ENCODE data around the gene UGCG. TPM values are rescaled to one million over a fixed set of nuclear protein-coding genes. Genes with fewer than 3 reads are reported as not detected.

UGCG gene
- total RNA-seq, 2 experiments from 2014 or later, result 42.1 to 44.0 TPM

DNA sequence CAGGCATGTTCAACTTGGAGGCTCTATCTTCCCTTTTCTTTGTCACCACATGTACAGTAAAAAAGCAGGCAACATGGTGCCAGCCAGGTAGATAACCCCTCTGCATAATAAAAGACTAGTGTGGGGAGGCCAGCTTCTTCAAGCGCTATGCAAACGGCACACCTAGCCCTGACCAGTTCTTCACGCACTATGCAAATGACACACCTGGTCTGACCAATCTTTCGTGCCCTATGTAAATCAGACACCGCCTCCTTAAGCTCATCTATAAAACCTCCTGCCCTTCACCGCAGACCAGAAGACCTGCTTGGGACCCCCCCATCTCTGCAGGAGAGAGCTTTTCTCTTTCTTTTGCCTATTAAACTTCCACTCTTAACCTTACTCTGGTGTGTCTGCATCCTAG is 28.1 kb upstream of the UGCG start:
- no peaks in the 10 kb centered on the region for H3K36me3 ChIP-seq (ENCODE audit: insufficient read depth, low read length)
- H3K27me3 Mint-ChIP-seq, result no peaks in the 10 kb centered on the region
- no peak overlapping the region for H3K27ac ChIP-seq (ENCODE audit: low read depth in 1 of 2, low read length in 2 of 2)
- no peaks in the 10 kb centered on the region for H3K36me3 Mint-ChIP-seq (ENCODE audit: low read depth)
- H3K4me1 ChIP-seq (ENCODE audit: insufficient read depth, low read length), result peaks cover 4% of the 10 kb centered on the region
- TF ChIP-seq, protein P1, sequence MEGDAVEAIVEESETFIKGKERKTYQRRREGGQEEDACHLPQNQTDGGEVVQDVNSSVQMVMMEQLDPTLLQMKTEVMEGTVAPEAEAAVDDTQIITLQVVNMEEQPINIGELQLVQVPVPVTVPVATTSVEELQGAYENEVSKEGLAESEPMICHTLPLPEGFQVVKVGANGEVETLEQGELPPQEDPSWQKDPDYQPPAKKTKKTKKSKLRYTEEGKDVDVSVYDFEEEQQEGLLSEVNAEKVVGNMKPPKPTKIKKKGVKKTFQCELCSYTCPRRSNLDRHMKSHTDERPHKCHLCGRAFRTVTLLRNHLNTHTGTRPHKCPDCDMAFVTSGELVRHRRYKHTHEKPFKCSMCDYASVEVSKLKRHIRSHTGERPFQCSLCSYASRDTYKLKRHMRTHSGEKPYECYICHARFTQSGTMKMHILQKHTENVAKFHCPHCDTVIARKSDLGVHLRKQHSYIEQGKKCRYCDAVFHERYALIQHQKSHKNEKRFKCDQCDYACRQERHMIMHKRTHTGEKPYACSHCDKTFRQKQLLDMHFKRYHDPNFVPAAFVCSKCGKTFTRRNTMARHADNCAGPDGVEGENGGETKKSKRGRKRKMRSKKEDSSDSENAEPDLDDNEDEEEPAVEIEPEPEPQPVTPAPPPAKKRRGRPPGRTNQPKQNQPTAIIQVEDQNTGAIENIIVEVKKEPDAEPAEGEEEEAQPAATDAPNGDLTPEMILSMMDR (IDR thresholded peaks at IDR 0.05), result no peak
- no peak overlapping the region for H3K27ac Mint-ChIP-seq
- no peaks in the 10 kb centered on the region for H3K27me3 ChIP-seq (ENCODE audit: control insufficient read depth in 1 of 2, insufficient read depth in 2 of 2, low read length in 2 of 2)
- no peak overlapping the region for H3K4me3 Mint-ChIP-seq
- H3K4me3 ChIP-seq (ENCODE audit: low read length), result no peak overlapping the region
- intact Hi-C loops (cut with DNase I, micrococcal nuclease), result no loop called here
- peaks cover 5% of the 10 kb centered on the region for H3K9me3 Mint-ChIP-seq
- H3K4me1 Mint-ChIP-seq (ENCODE audit: low read depth), result peaks cover 5% of the 10 kb centered on the region
- ATAC-seq (ENCODE audit: poor library complexity) (no peak), DNase-seq (no peak)
- ChIA-PET CTCF (no interaction called here), POLR2A (no interaction called here)
- peaks cover 0 to 4% of the 10 kb centered on the region in 2 experiments for H3K9me3 ChIP-seq (ENCODE audit: control insufficient read depth in 1 of 2, insufficient read depth in 1 of 2, low read length in 2 of 2)

GRCh38 chr9:111870774-111871498 is 25.7 kb upstream of the UGCG start:
- H3K27ac ChIP-seq (ENCODE audit: low read depth in 1 of 2, low read length in 2 of 2), result no peak overlapping the region
- Mint-ChIP-seq H3K27me3 (no peaks in the 10 kb centered on the region), H3K4me3 (no peak overlapping the region), H3K4me1 (ENCODE audit: low read depth) (peaks cover 5% of the 10 kb centered on the region), H3K36me3 (ENCODE audit: low read depth) (no peaks in the 10 kb centered on the region), H3K9me3 (peaks cover 3% of the 10 kb centered on the region), H3K27ac (no peak overlapping the region)
- TF ChIP-seq, protein P1 (IDR thresholded peaks at IDR 0.05), result no peak
- DNase-seq, result no peak
- ChIA-PET POLR2A (no interaction called here), CTCF (no interaction called here)
- H3K9me3 ChIP-seq (ENCODE audit: control insufficient read depth in 1 of 2, insufficient read depth in 1 of 2, low read length in 2 of 2), result no peaks in the 10 kb centered on the region
- peaks cover 4% of the 10 kb centered on the region for H3K4me1 ChIP-seq (ENCODE audit: insufficient read depth, low read length)
- no peaks in the 10 kb centered on the region for H3K27me3 ChIP-seq (ENCODE audit: control insufficient read depth in 1 of 2, insufficient read depth in 2 of 2, low read length in 2 of 2)
- ATAC-seq (ENCODE audit: poor library complexity), result no peak
- H3K36me3 ChIP-seq (ENCODE audit: insufficient read depth, low read length), result no peaks in the 10 kb centered on the region
- intact Hi-C loops (cut with DNase I, micrococcal nuclease), result no loop called here
- H3K4me3 ChIP-seq (ENCODE audit: low read length), result no peak overlapping the region

GRCh38 chr9:111871499-111871855 is 25.1 kb upstream of the UGCG start:
- Histone ChIP-seq H3K27ac (ENCODE audit: low read depth in 1 of 2, low read length in 2 of 2) (no peak overlapping the region), H3K9me3 (ENCODE audit: control insufficient read depth in 1 of 2, insufficient read depth in 1 of 2, low read length in 2 of 2) (no peaks in the 10 kb centered on the region), H3K27me3 (ENCODE audit: control insufficient read depth in 1 of 2, insufficient read depth in 2 of 2, low read length in 2 of 2) (no peaks in the 10 kb centered on the region), H3K36me3 (ENCODE audit: insufficient read depth, low read length) (no peaks in the 10 kb centered on the region), H3K4me3 (ENCODE audit: low read length) (no peak overlapping the region), H3K4me1 (ENCODE audit: insufficient read depth, low read length) (peaks cover 4% of the 10 kb centered on the region)
- no peaks in the 10 kb centered on the region for H3K27me3 Mint-ChIP-seq
- ATAC-seq (ENCODE audit: poor library complexity), result no peak
- no peak overlapping the region for H3K27ac Mint-ChIP-seq
- no peak for DNase-seq
- H3K4me1 Mint-ChIP-seq (ENCODE audit: low read depth), result peaks cover 5% of the 10 kb centered on the region
- peaks cover 3% of the 10 kb centered on the region for H3K9me3 Mint-ChIP-seq
- CTCF ChIA-PET, result no interaction called here
- no peaks in the 10 kb centered on the region for H3K36me3 Mint-ChIP-seq (ENCODE audit: low read depth)
- intact Hi-C loops (cut with DNase I, micrococcal nuclease), result no loop called here
- POLR2A ChIA-PET, result no interaction called here
- TF ChIP-seq, protein P1 (IDR thresholded peaks at IDR 0.05), result no peak
- no peak overlapping the region for H3K4me3 Mint-ChIP-seq
